DMS53 treated with DMSO at 0.1 percent for 48 hours (cell line): Measurements from ENCODE around the gene SGSM2.
A peak's percentile ranks its signal among the peaks of the same experiment; 100 is the strongest.

Source experiments
- DNase-seq: peaks from one replicate; lab custom pipeline; 2025; ENCODE audit not compliant: unreplicated experiment; lab: John Stamatoyannopoulos, UW

SGSM2 gene

GRCh38 chr17:2384439-2385127 lies 47.3 kb downstream of the SGSM2 start:
- no peak for DNase-seq

- DNase-seq, result no peak
Observed at GRCh38 chr17:2385240-2386210, 48.2 kb downstream of the SGSM2 start.

- DNase-seq, result no peak
Observed at GRCh38 chr17:2386400-2387085, 49.2 kb downstream of the SGSM2 start.

- no peak for DNase-seq
Observed at GRCh38 chr17:2387086-2388019, 50.1 kb downstream of the SGSM2 start.

- no peak for DNase-seq
Observed at GRCh38 chr17:2388020-2388682, 50.9 kb downstream of the SGSM2 start.

- DNase-seq, result no peak
Observed at GRCh38 chr17:2388683-2389055, 51.4 kb downstream of the SGSM2 start.

- DNase-seq, result no peak
Observed at GRCh38 chr17:2390199-2390836, 53.0 kb downstream of the SGSM2 start.

- no peak for DNase-seq
Observed at GRCh38 chr17:2391597-2392251, 54.4 kb downstream of the SGSM2 start.

GRCh38 chr17:2392252-2393173 lies 55.2 kb downstream of the SGSM2 start:
- DNase-seq, result peak; percentile 46

GRCh38 chr17:2393174-2393953 lies 56.1 kb downstream of the SGSM2 start:
- DNase-seq, result peak; percentile 36

- no peak for DNase-seq
Observed at GRCh38 chr17:2393954-2394749, 56.9 kb downstream of the SGSM2 start.

GRCh38 chr17:2394775-2395201 lies 57.5 kb downstream of the SGSM2 start:
- no peak for DNase-seq

- DNase-seq, result peak; percentile 55
Observed at GRCh38 chr17:2395258-2396181, 58.2 kb downstream of the SGSM2 start.

- DNase-seq, result no peak
Observed at GRCh38 chr17:2396192-2396567, 58.9 kb downstream of the SGSM2 start.

GRCh38 chr17:2396568-2397246 lies 59.4 kb downstream of the SGSM2 start:
- peak; percentile 74 for DNase-seq
